AG04449 (cell line): ENCODE data around the gene TRIML2.
A peak's percentile ranks its signal among the peaks of the same experiment; 100 is the strongest.

ENCODE experiments used
- CTCF ChIA-PET: fragments of 350-600 bp; formaldehyde crosslinking; extraction: SDS; loops from one replicate; lab custom pipeline; 2021; ENCODE audit warnings: antibody characterized with exemption; lab: Yijun Ruan, JAX
- POLR2A ChIA-PET: fragments of 400-600, 350-600 bp; formaldehyde crosslinking; extraction: SDS; loops from one replicate; lab custom pipeline; 2020; ENCODE audit warnings: antibody characterized with exemption, inconsistent platforms; lab: Yijun Ruan, JAX
- DNase-seq: peaks from one replicate; pipeline ENCODE4 v3.0.0-alpha.2; 2010; ENCODE audit warnings: low read depth, low spot score
- H3K4me3 ChIP-seq: 2 replicates; pipeline ENCODE4 v1.5.1; 2011; ENCODE audit warnings: low read depth, mild to moderate bottlenecking, control low read depth, low read length
- CTCF ChIP-seq: IDR thresholded peaks from one replicate; pipeline ENCODE4 v1.5.1; 2011; ENCODE audit warnings: mild to moderate bottlenecking, moderate library complexity, low read length, control low read depth, inconsistent platforms; ENCODE audit not compliant: insufficient read depth; ENCODE audit errors: missing control alignments

The TRIML2 gene

GRCh38 chr4:188130355-188130754 lies 21.0 kb upstream of the TRIML2 start:
- POLR2A ChIA-PET: no interaction called here
- CTCF ChIA-PET: no interaction called here
- TF ChIP-seq CTCF: no peak
- no peak for DNase-seq
- H3K4me3 ChIP-seq: no peak overlapping the region

GRCh38 chr4:188127214-188127874 lies 17.9 kb upstream of the TRIML2 start:
- CTCF ChIA-PET: no interaction called here
- peak; percentile 49 for DNase-seq
- TF ChIP-seq CTCF: no peak
- POLR2A ChIA-PET: no interaction called here
- no peak overlapping the region for H3K4me3 ChIP-seq

- ChIA-PET CTCF (no interaction called here), POLR2A (no interaction called here)
- no peak for TF ChIP-seq CTCF
- no peak for DNase-seq
- H3K4me3 ChIP-seq: no peak overlapping the region
These were observed 12.1 kb upstream of the TRIML2 start for GRCh38 chr4:188121530-188121929.

- no peak for TF ChIP-seq CTCF
- ChIA-PET CTCF (no interaction called here), POLR2A (no interaction called here)
- no peak overlapping the region for H3K4me3 ChIP-seq
- DNase-seq: no peak
These were observed 8.4 kb upstream of the TRIML2 start for GRCh38 chr4:188117631-188118324.

GRCh38 chr4:188113156-188113555 lies 3.8 kb upstream of the TRIML2 start:
- no peak for TF ChIP-seq CTCF
- CTCF ChIA-PET: no interaction called here
- POLR2A ChIA-PET: no interaction called here
- H3K4me3 ChIP-seq: no peak overlapping the region
- DNase-seq: no peak

GRCh38 chr4:188111955-188112354 lies 2.6 kb upstream of the TRIML2 start:
- DNase-seq: no peak
- no peak for TF ChIP-seq CTCF
- no peak overlapping the region for H3K4me3 ChIP-seq
- ChIA-PET POLR2A (no interaction called here), CTCF (no interaction called here)
